HG03064 (cell line): ENCODE results near the gene CCDC9.
A peak's percentile ranks its signal among the peaks of the same experiment; 100 is the strongest.
"Not testable (repeated sequence)": the region's sequence is repeated elsewhere in the genome, so short reads cannot be mapped to it uniquely, and the experiment has no call there.

Experiments used
- ATAC-seq: cut with Tn5 transposase; IDR thresholded peaks from one replicate; pipeline ENCODE4 v1.9.1; 2021; ENCODE audit warnings: low read depth; ENCODE audit not compliant: unreplicated experiment

The CCDC9 gene

DNA sequence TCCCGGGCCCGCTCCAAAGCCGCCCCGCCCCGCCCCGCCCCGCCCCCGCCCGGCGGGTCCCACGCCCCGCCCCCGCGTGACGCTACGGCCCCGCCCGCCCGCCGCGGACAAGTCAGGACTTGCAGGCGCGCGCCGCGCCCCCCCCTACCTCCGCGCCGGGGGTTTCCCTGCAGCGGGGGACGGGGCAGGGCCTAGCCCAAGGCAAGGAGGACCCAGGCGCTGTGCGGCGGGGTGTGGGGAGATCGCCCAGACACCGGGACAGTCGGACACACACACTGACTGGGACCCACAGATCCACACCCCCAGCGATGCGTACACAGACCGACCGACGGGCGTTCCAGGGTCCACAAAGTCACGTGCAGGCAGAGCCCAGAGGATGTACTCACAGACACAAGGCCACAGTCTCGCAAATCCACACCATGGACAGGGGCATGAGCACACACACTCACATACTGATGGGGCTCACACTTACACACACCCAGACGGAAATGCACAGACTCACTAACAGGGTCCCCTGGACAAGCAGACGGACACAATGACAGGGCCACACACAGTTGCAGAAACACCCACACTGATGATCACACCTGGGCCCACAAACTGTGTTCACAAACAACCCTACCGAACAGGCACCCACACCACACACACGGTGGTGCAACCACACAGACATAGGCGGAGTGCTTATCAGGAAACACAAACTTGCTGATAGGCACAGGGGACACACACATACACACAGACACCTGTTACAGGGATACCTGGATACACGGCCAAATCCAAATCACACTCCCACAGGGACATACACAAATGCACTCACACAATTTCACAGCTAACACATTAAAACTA lies 24.9 kb upstream of the CCDC9 start:
- no peak for ATAC-seq

DNA sequence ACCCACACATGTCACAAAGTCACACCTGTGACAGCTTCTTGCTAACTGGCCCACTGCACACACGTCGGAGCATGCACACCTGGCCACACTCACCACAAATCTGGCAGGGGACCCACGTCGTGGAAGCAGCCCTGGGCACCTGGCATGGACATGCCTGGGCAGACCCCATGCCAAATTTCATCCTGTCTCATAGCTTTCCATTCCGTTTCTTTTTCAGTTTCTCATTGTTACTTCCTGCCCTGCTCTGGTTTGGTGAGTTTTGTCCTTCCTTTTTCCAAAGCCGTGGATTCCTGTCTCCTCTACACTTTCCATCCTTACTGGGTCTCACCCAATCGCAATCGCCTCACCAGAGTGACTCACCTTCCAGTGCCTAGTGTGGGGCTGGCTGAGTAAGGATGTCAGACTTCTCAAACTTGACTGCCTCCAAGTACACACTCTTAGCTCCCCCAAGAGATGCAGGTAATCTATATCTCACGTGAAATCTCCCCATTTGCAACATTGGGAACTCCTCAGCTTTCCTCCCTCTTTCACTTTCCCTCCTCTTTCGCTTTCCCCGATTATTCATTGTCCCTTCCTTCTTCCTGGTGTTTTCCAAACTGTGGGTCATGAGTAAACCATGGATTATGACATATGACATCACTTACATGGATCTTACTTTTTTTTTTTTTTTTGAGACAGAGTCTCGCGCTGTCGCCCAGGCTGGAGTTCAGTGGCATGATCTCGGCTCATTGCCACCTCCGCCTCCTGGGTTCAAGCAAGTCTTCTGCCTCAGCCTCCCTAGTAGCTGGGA lies 23.7 kb upstream of the CCDC9 start:
- no peak for ATAC-seq

DNA sequence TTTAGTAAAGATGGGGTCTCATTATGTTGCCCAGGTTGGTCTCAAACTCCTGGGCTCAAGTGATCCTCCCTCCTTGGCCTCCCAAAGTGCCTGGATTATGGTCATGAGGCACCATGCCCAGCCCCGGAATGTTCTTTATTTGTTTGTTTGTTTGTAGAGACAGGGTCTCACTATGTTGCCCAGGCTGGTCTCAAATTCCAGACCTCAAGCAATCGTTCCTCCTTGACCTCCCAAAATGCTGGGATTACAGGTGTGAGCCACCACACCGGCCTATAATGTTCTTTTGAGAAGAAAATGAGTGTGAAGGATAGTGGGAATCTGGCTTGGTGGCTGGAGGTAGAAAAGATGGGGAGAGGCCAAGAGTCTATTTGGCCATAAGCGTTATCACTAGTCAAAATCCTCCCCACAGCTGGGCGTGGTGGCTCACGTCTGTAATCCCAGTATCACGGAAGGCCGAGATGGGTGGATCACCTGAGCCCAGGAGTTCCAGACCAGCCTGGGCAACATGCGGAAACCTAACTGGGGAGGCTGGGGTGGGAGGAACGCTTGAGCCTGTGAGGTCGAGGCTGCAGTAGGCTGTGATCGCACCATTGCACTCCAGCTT lies 20.2 kb upstream of the CCDC9 start:
- no peak for ATAC-seq

DNA sequence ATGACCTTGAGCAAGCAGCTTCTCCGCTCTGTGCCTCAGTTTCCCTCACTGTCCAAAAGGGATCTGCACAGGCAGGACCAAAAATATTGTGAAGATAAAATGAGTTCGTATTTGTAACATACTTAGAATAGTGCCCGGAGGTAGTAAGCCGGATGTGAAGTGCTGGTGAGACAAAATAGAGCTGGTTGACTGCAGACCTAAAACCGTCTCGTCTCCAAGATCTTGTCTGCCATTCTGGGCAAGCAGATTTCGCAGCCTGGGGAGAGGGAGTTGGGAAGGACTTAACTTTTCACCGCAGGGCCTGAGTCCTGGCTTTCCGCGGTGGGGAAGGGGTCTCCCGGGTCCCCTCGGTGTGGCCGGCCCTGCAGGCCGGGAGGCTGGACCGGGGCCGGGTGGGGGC lies 17.2 kb upstream of the CCDC9 start:
- no peak for ATAC-seq

DNA sequence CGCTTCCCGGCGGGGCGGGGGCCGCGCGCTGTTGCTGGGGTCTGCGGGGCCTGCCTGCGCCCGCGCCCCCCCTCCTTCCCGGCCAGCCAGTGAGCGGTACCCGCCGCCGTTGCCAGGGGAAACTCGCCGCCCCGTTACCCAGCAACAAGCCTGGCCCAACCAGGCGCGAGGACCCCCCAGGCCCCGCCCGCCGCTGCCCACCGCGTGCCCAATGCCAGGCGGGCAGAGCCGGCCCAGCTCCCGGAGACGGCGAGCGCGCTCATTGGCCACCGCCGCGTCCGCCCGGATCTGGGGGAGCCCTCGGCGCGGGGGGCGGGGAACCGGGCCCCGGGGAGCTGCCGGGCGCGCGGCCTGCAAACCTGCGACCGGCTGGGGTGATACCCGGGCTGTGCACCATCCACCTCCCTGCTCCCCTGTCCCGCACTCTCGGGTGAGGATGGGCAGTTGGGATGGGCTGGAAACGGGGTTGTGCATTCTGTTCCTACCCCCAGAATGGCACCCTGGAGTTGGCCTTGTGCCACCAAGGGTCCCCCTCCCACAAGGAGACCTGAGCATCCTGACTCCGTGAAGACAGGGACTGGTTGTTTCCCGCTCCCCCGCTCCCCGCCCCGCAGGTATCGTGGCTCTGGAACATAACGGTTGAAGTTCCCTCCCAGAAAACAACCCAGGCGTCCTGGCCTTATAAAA lies 16.6 kb upstream of the CCDC9 start:
- ATAC-seq: no peak

DNA sequence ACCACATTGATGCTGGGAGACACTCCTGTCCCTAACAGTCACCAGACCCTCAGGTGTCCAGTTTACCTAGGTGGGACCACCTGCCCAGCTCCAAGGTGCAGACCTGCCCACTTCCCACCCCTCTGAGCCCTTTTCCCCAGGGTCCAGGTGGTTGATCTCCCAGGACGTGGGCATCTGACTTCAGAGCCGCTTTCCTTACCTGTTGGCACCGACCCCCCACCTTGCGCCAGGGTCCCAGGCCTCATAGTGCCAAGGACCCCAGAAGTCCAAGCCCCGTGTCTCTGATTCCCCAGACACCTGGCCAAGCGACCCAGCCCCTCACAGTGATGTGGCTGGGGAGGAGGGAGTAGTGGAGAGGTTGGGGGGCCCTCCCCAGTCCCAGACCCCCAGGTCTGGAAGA lies 15.8 kb upstream of the CCDC9 start:
- ATAC-seq: no peak

DNA sequence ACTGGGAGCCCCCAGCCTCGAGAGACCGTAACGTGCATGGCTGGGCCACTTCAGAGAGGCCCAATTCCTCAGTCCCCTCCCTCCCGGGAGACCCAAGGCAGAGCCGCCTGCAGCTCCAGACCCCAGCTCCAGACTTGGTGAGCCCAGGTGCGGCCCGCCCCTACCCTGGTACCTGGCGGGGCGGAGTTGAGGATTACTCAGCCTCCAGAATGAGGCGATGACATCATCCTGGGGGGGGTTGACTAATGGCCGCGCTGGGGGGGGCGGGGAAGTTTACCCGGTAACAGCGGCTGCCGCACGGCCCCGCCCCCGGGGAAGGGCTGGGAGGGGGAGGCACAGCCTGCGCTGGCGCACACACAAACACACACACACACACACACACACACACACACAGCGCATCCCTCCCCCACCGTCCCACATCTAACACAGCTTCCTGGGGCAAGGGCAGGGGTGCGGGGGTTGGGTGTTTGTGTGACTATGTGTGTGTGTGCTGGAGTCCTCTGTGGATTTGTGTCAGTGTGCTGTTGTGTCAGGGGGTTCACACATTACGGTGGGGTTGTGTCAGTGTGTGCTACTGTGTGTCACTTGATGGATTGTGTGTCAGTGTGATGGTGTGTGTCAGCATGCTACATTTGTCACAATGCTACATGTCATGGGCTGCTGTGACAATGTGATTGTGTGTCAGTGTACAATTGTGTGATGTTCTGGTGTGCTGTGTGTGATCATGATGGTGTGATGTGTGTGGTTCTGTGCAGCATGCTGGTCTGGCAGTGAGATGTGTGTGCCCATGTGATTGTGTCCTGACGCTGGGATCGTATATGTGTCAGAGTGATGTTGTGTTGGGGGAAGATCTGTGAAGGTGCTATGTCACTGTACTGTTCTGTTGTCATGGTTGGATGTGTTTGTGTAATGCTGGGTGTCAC lies 15.1 kb upstream of the CCDC9 start:
- no peak for ATAC-seq

DNA sequence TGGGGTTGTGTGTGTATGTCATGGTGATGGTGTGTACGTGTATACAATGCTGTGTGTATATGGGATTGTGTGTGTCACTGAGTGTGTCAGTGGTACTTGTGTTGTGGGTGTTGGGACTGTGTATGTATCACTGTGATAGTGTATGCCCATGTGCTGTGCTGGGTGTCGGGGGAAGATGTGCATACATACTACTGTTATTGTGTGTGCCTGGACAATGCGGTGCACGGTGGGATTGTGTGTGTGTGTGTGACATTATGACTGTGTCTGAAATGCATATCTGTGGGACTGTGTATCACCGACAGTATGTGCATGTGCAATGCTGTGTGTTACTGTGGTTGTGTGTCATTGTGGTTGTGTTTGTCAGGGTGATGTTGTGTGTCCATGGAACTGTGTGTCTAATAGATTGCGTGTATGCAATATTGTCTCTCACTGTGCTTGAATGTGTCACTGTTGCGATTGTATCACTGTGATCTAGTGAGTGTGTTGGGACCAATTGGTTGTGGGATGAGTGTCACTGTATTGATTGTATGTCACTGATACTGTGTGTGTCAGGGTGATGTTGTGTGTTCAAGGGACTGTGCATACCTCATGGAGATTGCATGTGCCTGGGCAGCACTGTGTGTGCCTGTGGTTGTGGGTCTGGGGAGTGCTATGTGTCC lies 14.3 kb upstream of the CCDC9 start:
- no peak for ATAC-seq

DNA sequence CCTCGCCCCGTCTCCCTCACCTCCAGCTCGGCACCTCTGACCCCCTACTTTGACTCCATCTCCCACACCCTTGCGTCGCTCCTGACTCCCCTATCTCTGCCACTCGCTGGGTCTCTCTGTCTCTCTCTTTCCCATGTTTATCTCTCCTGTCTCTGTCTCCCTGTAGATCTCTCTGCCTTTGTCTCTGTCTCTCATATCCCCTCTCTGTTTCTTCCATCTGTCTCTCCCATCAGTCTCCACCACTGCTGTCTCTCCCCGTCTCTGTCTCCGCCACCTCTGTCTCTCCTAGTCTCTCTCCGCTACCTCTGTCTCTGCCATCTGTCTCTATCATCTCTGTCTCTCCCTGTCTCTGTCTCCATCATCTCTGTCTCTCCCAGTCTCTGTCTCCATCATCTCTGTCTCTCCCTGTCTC lies 13.0 kb upstream of the CCDC9 start:
- ATAC-seq: no peak

DNA sequence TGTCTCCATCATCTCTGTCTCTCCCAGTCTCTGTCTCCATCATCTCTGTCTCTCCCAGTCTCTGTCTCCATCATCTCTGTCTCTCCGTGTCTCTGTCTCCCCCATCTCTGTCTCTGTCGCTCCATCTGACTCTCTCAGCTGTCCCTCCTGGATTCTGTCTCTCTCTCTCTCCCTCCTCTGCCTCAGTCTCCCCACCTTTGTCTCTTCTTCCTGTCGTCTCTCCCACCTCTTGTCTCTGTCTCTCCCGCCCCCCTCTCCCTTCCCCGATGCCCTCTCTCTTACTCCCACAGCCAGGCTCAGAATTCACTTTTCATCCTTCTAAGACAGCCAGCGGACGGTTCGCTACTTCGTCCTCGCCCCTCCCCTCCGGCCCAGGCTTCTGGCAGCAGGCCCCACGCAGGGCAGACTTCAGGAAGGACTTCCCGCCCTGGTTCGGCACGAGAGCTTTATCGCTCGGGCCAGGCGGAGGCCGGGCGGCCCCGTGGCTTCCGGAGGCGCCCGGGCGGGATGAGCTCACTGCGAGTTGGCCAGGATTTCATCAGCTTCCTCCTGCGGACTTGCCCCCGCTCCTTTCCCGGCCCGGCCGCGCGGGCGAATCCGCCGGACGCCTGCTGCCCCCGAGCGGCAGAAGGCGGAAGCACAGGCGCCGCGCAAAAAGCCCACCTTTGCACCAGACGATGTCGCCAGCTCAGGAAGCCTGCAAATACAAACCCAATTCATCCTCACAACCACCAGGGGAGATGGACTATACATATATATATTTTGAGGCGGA lies 12.4 kb upstream of the CCDC9 start:
- no peak for ATAC-seq

DNA sequence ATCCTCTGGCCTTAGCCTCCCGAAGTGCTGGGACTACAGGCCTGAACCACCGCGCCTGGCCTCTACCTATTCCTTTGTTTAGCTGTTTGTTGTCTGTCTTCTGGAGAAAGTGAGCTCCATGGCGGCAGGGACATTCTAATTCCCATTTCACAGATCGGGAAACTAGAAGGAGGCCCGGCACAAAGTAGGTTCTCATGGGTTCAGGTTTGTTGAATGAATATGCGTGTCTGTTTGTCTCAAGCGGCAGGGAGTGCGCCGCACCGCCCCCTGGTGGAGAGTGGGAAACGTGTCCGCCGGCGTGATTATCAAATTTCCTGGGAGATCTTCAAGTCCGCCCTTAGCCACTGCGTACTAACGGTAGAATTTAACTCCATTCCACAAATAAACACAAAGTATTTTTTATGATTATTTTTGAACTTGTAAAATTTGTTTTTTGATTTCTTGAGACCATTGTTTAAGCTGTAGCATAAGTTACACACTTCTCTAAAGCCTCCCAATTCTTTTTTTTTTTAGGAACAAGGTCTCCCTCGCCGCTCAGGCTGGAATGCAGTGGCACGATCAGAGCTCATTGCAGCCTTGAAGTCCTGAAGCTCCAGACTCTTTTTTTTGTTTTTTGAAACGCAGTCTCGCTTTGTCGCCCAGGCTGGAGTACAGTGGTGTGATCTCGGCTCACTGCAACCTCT lies 8.9 kb upstream of the CCDC9 start:
- ATAC-seq: no peak

DNA sequence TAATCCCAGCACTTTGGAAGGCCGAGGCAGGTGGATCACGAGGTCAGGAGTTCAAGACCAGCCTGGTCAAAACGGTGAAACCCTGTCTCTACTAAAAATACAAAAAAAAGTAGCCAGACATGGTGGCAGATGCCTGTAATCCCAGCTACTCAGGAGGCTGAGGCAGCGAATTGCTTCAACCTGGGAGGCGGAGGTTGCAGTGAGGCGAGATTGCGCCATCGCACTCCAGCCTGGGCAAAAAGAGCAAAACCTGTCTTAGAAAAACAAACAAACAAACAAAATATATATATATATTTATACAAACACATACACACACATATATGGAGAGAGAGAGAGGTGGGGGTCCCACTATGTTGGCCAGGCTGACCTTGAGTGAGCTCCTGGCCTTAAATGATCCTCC lies 3.3 kb upstream of the CCDC9 start:
- not testable (repeated sequence) for ATAC-seq

DNA sequence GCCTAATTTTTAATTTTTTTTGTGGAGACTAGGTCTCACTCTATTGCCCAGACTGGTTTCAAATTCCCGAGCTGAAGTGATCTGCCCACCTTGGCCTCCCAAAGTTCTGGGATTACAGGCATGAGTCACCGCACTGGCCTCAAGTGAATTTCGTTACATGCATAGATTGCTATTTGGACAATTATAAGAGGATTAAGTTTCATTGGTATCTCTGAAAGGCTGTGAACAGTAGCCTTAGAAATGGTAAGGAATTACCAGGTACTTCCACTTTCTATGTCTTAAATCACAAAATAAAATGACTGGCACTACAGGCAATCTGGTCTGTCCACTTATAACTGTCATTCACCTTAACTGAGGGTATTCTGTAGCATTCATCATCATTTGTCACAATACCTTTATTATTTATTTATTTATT lies 2.9 kb upstream of the CCDC9 start:
- no peak for ATAC-seq

DNA sequence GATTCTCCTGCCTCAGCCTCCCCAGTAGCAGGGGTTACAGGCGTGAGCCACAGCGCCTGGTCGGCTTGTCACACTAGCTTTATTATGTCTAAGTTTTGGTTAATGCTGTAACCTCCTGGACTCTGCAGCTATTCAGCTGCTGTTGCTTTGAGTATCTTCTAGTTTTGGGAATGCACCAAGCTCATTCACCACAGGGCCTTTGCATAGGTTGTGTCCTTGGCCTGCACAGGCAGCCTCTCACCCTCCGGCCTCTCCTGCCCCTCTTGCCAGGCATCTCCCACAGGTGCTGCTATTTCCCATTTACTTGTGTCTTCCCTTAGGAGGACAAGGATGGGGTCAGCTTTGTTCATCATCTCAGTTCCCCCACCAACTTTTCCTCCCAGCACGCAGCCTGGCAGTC lies 2.4 kb upstream of the CCDC9 start:
- ATAC-seq: no peak

DNA sequence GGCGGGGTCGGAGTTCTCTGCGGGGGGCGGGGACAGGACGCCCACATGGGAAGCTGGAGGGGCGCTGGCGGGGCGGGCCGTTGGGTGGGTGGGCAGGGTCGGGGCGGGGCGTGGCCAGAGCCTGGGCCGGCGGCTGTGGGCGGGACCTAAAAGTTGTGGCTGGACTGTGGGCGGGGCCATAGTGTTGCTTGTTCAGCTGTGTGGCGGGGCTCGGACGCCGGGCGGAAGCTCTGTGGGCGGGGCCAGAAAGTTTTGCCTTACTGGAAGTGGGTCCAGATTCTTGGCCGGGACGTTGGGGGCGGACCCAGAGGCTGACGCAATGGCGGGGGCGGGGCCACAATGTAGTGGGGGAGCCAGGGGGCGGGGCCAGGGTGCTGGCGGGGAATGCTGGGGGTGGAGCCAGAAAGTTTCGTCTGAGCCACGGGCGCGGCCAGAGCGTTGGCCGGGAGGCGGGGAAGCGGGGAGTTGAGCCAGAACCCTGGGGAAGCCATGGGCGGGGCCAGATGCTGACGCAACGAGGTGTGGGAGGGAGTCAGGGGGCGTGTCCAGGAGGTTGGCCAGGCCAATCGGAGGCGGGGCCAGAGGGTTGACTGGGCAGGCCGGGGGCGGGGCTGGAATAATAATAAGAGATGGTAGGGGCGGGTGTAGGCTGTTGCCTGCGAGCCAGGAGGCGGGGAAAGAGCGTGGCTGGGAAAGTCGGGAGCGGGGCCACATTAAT lies 527 bp downstream of the CCDC9 start:
- ATAC-seq: peak; percentile 56

DNA sequence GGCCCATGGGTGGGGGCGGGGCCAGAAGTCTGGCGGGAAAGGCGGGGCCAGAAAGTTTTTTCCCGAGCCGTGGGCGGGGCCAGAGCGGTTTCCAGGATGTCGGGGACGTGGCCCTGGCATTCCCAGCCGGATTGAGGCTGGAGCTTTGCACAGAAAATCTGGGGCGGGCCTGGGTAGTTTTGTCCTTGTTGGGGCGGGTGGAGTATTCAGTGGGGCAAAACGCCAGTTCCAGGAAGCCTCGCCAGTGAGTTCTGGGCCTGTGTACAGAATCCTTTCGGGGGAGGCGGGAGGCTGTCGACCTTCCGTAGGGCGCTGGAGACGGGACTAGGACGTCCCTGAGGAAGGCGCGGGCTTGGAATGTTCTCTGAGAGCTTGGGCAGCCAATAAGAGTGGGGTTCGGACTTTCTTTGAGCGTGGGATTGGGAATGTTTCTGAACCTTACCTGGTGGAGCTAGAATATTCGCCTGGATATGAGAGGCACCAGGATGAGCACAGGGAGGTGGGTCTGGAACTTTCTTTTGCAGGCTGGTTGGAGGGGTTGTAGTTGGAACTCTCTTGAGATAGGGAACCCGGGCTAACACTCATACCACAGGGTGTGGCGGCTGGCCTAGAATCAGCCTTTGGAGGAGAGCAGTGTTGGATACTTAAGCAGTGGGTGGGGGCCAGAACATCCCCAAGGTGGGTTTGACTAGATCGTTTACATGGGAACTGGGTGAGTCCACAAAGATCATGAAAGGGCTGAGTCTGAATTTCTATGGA lies 1.3 kb downstream of the CCDC9 start:
- no peak for ATAC-seq

DNA sequence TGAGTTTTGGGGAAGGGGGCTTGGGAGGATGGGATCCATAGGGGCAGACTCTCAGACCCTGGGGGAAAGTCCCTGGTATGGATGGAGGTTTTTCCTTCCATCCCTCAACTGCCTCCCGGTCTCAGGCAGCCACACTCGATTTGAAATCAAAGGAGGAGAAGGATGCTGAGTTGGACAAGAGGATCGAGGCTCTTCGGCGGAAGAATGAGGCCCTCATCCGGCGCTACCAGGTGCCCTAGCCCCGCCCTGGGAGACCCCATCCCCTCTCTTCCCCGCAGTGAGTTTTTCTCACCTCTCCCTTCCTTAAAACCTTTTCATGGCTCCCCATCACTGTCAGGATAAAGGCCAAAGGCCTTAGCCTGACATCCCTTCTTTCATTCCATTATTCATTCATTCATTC lies 2.1 kb downstream of the CCDC9 start:
- no peak for ATAC-seq
